GM23248 (cell line): ENCODE measurements around the gene TMEM164.

Source experiments
- EZH2 ChIP-seq: fragments of 200-600 bp; sonication (generic); IDR thresholded peaks from 2 replicates; pipeline ENCODE4 v1.6.1; 2018; ENCODE audit warnings: antibody characterized with exemption, mild to moderate bottlenecking; ENCODE audit not compliant: insufficient read depth, poor library complexity, severe bottlenecking
- EZH2phosphoT487 ChIP-seq: fragments of 200-600 bp; sonication (generic); IDR thresholded peaks from 2 replicates; pipeline ENCODE4 v1.6.1; 2018; ENCODE audit warnings: antibody characterized with exemption, moderate library complexity, mild to moderate bottlenecking, low read depth; ENCODE audit not compliant: insufficient read depth

DNA sequence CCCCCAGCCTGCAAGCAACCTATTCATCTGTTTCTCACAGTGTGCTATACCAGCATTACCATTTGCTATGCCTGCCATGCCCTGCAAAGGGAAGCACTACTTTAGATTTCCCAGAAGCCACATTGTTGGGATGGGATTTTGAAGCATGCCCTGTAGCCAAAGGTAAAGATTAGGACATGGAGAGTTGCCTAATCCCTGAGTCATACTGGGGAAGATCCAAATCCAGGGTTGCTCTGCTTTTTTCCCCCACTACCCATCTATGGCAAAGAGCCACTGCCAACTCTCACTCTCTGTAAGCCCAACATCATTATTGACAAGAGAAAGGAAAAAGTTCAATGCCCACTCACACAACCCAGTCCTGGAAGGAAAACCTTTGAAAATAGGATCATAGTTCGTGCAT is 36.7 kb upstream of the TMEM164 start:
- TF ChIP-seq EZH2phosphoT487: no peak
- TF ChIP-seq EZH2: no peak
